Endothelial cell (in vitro differentiated cells): Measurements from ENCODE around the gene DENND1A. TPM values are rescaled to one million over a fixed set of nuclear protein-coding genes. Genes with fewer than 3 reads are reported as not detected.

Source experiments
- DNase-seq: peaks from one replicate; pipeline ENCODE4 v3.0.0; 2021; ENCODE audit warnings: low spot score
- H3K27ac Mint-ChIP-seq: one replicate; pipeline ENCODE4 v1.8.0; 2021; ENCODE audit warnings: mixed read lengths, inconsistent platforms; ENCODE audit not compliant: unreplicated experiment
- H3K27me3 Mint-ChIP-seq: one replicate; pipeline ENCODE4 v1.8.0; 2021; ENCODE audit warnings: mild to moderate bottlenecking, moderate library complexity, mixed read lengths, inconsistent platforms; ENCODE audit not compliant: unreplicated experiment
- H3K36me3 Mint-ChIP-seq: one replicate; pipeline ENCODE4 v1.8.0; 2021; ENCODE audit warnings: mild to moderate bottlenecking, low read depth, mixed read lengths, inconsistent platforms; ENCODE audit not compliant: unreplicated experiment
- H3K4me1 Mint-ChIP-seq: one replicate; pipeline ENCODE4 v1.8.0; 2021; ENCODE audit warnings: mild to moderate bottlenecking, mixed read lengths, inconsistent platforms; ENCODE audit not compliant: unreplicated experiment
- H3K4me3 Mint-ChIP-seq: one replicate; pipeline ENCODE4 v1.8.0; 2021; ENCODE audit warnings: mild to moderate bottlenecking, mixed read lengths, inconsistent platforms; ENCODE audit not compliant: unreplicated experiment
- H3K9me3 Mint-ChIP-seq: one replicate; pipeline ENCODE4 v1.8.0; 2021; ENCODE audit warnings: mixed read lengths, inconsistent platforms; ENCODE audit not compliant: unreplicated experiment
- CTCF ChIP-seq: fragments of 200-600 bp; sonication (generic); IDR thresholded peaks from one replicate; pipeline ENCODE4 v1.5.0; 2021; ENCODE audit warnings: antibody characterized with exemption; ENCODE audit not compliant: unreplicated experiment
- total RNA-seq: library from RNA; stranded (reverse); fragmentation: NEBNext Ultra II Directional; extraction: Animal tissue kit (Norgen Biotek cat#: 25700); gene quantifications from one replicate; pipeline ENCODE4 v1.2.1, GENCODE V29; 2021; ENCODE audit not compliant: unreplicated experiment

The DENND1A gene
- total RNA-seq, 1 donor from 2014 or later = 14.1 TPM

DNA sequence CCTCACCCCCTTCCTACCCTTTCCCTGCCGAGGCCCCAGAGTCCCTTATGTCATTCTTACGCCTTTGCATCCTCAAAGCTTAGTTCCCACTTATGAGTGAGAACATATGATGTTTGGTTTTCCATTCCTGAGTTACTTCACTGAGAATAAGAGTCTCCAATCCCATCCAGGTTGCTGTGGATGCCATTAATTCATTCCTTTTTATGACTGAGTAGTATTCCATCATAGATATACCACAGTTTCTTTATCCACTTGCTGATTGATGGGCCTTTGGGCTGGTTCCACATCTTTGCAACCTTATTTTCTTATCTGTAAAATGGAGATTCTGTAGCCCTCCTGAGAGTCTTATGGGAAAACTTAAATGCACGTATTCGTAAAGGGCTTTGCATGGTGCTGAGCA, 537.1 kb downstream of the DENND1A start:
- Mint-ChIP-seq H3K27me3 (peaks cover 6% of the 10 kb centered on the region), H3K9me3 (no peaks in the 10 kb centered on the region), H3K4me3 (peak overlapping the region; percentile 58), H3K36me3 (peaks cover 8% of the 10 kb centered on the region), H3K27ac (no peak overlapping the region), H3K4me1 (peaks cover 6% of the 10 kb centered on the region)
- TF ChIP-seq CTCF = no peak
- DNase-seq = no peak

DNA sequence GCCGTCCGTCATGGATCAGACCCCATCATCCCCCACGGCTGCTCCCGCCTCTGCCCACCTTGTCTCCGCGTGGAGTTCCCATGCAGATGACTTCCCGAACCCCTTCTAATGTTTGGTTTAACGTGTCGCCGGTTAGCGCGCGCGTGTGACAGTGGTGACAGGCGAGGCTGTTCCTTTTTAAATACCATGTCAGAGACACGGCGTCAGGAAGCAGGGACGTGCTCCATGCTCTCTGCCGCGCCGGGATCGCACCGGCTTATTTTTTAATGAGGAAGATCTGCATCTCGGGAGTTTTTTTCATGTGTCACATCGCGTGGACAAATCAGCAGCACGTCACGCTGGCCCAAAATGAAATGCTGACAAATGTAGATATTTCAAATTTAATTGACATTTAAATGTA, 538.0 kb downstream of the DENND1A start:
- DNase-seq = no peak
- Mint-ChIP-seq H3K4me1 (peaks cover 6% of the 10 kb centered on the region), H3K9me3 (no peaks in the 10 kb centered on the region), H3K27me3 (peaks cover 6% of the 10 kb centered on the region), H3K27ac (peak overlapping the region; percentile 11), H3K36me3 (peaks cover 8% of the 10 kb centered on the region), H3K4me3 (no peak overlapping the region)
- no peak for TF ChIP-seq CTCF

GRCh38 chr9:123391233-123391632, 538.7 kb downstream of the DENND1A start:
- Mint-ChIP-seq H3K27me3 (peaks cover 6% of the 10 kb centered on the region), H3K4me1 (peaks cover 6% of the 10 kb centered on the region), H3K36me3 (peaks cover 8% of the 10 kb centered on the region), H3K27ac (no peak overlapping the region), H3K9me3 (no peaks in the 10 kb centered on the region), H3K4me3 (no peak overlapping the region)
- DNase-seq = no peak
- no peak for TF ChIP-seq CTCF

DNA sequence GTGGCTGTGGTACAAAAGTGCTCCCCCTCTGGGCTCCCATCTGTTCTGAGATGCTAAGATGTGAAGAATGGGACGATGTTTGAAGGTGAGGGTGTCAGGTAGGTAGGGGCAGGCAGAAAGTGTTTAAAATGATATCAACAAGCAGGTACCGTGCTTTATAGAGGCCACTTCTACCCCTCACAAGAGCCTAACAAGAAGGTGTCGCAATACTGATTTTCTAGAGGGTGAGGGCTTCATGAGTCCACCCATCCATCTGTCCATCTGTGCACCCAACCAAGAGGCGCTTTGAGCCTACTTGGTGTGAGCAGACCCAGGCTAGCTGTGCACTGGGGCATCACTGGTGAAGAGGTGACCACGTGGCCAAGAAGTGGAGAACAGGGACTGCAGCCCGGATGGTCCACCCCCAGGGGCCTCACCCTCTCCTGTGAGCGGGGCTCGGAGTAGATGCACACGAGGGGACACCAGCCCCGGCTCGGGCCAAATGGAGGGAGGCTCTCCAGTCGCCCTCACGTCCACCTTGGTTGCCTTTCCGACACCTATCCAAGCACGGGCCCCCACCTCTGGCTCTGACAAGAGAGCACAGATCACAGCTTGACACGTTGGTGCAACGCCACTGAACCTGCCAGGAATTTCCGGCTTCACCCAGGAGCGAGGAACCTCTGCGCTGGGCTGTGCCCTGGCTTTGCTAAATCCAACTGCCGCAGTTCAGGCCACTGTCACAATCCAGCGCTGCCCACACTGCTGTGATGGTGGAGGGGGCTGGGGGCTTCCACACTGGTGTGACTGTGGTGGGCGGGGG, 539.4 kb downstream of the DENND1A start:
- no peak for TF ChIP-seq CTCF
- Mint-ChIP-seq H3K4me3 (no peak overlapping the region), H3K36me3 (peaks cover 8% of the 10 kb centered on the region), H3K4me1 (peaks cover 6% of the 10 kb centered on the region), H3K27me3 (peaks cover 6% of the 10 kb centered on the region), H3K27ac (peak overlapping the region; percentile 18), H3K9me3 (no peaks in the 10 kb centered on the region)
- no peak for DNase-seq

- no peak for TF ChIP-seq CTCF
- no peak overlapping the region for H3K4me3 Mint-ChIP-seq
- H3K4me1 Mint-ChIP-seq = peaks cover 3% of the 10 kb centered on the region
- DNase-seq = no peak
- H3K9me3 Mint-ChIP-seq = no peaks in the 10 kb centered on the region
- peaks cover 8% of the 10 kb centered on the region for H3K36me3 Mint-ChIP-seq
- H3K27me3 Mint-ChIP-seq = peaks cover 4% of the 10 kb centered on the region
- H3K27ac Mint-ChIP-seq = no peak overlapping the region
Observed at GRCh38 chr9:123389698-123390097, 540.2 kb downstream of the DENND1A start.
